HG03045 (cell line): ENCODE results near the gene PPP6C.
A peak's percentile ranks its signal among the peaks of the same experiment; 100 is the strongest.
"Not testable (repeated sequence)": the region's sequence is repeated elsewhere in the genome, so short reads cannot be mapped to it uniquely, and the experiment has no call there.

Experiments
- ATAC-seq: cut with Tn5 transposase; IDR thresholded peaks from one replicate; pipeline ENCODE4 v1.9.1; 2021; ENCODE audit warnings: mild to moderate bottlenecking, moderate library complexity; ENCODE audit not compliant: unreplicated experiment

Gene PPP6C

DNA sequence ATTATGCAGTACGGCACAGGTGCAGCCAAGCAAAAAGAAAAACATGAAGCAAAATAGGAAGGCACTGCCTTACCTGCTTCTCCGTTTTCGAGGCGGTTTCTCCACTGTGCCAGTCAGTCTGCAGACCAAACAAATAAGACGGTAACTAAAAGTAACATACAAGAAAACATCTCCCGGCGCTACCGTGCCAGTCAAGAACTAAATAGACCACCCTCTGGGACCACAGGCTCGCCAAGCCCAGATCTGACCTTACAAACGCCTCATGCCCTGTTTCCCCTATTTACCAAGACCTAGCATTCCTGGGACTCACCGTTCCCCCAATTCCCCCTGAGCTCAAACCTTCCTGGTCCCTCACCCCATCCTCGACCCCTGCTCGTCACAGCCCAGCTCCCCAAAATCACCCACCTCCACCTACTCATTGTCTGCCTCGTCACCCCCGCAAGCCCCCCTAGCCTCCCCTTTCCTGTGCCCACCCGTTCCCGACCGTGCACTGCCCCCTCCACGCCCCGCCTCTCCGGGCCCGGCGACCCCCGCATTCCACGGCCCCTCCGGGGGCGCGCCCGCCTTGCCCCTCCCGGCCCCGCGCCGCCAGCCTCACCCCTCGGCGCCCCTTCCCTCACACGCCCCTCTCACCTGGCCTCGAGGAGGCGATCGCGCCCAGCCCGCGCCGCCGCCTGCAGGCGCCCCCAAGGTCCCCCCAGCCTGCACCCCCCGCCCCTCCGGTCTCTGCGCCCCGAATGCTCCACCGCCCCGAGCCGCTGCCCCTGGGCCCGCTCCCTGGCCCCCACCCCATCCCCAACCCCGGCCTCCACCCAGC, 46.8 kb downstream of the PPP6C start:
- ATAC-seq: no peak

DNA sequence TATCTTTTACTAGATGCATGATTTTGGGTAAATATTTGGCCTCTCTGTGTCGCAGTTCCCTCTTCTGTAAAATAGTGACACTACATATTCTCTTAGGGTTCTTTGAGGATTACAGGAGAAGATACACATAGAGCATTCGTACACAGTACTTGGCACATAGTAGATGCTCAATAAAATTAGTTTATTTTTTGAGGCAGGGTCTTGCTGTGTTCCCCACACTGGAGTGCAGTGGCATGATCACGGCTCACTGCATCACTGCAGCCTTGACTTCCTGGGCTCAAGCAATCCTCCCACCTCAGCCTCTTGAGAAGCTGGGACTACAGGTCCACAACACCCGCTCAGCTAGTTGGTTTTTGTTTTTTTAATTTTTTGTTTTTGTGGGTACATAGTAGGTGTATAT, 47.9 kb downstream of the PPP6C start:
- no peak for ATAC-seq

- ATAC-seq: no peak
These were observed 48.4 kb downstream of the PPP6C start for GRCh38 chr9:125141251-125141650.

DNA sequence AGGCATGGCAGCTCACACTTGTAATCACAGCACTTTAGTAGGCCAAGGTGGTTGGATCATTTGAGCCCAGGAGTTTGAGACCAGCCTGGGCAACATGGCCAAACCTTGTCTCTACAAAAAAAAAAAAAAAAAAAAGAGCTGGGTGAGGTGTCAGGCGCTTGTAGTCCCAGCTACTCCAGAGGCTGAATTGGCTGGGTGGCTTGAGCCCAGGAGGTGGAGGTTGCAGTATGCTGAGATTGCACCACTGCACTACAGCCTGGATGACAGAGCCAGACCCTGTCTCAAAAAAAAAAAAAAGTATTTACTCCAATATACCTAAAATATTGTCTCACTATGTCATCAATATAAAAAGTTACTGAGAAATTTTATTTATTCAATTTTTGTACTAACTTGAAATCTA, 49.0 kb downstream of the PPP6C start:
- no peak for ATAC-seq

DNA sequence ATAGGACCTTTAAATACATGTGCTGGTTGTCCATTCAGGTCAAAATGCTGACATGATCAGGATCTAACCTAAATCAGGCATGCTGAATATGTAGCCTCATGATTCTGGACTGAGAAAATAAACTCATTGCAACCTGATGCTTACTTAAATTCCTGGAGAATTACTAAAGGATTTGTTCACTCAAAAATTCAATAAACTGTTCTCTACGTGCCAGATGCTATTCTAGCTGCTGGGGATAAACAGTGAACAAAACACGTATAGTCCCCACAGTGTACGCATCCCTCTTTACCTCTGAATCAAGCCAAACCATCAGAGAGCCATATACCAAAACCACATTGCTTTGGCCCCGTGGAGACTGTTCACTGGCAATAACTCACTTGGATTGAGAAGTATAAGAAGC, 52.4 kb downstream of the PPP6C start:
- ATAC-seq: no peak

DNA sequence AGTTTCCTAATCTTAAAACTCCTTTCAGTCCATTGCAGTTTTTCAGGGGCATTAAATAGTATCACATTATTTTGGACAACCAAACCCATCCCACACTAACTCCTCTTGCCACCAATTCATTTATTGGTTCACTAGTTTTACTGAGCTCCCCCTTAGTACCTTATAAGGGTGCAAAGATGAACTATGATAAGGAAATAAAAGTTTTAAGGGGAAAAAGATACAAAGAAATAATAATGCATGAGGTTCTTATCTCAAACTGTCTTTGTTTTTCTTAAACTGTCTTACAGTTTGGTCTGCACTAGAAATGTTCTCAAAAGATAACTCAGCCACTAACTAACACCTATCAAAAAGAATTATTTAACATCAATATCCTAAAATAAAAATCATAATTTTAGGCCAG, 54.6 kb downstream of the PPP6C start:
- no peak for ATAC-seq

GRCh38 chr9:125133403-125134329, 55.9 kb downstream of the PPP6C start:
- no peak for ATAC-seq

DNA sequence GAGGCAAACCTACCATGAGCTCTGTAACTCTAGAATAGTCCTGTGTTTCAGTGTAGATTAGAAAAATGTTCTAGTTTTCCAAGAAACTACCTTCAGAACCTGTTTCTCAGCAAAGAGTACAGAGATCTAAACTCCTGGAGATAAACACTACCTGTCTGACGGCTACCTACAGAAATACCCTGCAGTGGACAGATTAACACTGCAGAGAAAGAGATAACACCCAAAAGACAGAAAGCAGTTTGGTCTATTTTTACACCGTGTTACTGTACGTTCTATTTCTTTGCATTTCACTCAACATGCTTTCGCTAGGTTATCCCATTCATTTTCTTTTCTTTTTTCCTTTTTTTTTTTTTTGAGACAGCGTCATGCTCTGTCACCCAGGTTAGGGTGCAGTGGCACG, 57.8 kb downstream of the PPP6C start:
- no peak for ATAC-seq

GRCh38 chr9:125126019-125126746, 63.4 kb downstream of the PPP6C start:
- ATAC-seq: peak; percentile 82

DNA sequence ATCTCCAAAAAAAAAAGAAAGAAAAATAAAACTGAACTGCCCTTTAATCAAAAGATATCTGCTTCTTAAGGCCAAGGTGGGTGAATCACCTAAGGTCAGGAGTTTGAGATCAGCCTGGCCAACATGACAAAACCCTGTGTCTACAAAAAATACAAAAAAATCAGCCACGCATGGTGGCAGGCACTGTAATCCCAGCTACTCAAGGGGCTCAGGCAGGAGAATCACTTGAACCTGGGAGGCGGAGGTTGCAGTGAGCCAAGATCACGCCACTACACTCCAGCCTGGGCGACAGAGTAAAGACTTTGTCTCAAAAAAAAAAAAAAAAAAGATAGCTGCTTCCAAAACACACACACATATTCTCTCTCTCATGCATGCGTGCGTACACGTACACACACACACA, 64.1 kb downstream of the PPP6C start:
- no peak for ATAC-seq

DNA sequence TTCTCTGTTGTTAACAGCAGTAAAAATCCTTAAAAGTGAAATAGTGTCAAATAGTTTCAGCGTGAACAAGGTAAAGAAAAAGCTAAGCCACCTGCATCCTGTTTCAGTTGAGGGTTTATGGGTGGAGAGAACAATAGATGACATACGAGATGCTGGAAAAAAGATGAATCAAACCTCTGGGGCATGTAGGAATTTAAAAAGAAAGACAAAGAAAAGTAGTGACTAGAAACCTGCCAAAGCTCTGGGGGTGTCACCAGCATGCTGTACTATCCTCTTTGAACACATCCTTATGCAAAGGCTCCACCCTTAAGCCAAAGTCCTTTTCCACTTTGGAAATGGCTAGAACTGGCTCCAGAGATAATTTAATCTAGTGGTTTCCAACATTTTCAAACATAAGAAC, 68.5 kb downstream of the PPP6C start:
- ATAC-seq: no peak

- ATAC-seq: no peak
These were observed 69.8 kb downstream of the PPP6C start for GRCh38 chr9:125119643-125120286.

GRCh38 chr9:125118696-125119095, 70.9 kb downstream of the PPP6C start:
- ATAC-seq: not testable (repeated sequence)

DNA sequence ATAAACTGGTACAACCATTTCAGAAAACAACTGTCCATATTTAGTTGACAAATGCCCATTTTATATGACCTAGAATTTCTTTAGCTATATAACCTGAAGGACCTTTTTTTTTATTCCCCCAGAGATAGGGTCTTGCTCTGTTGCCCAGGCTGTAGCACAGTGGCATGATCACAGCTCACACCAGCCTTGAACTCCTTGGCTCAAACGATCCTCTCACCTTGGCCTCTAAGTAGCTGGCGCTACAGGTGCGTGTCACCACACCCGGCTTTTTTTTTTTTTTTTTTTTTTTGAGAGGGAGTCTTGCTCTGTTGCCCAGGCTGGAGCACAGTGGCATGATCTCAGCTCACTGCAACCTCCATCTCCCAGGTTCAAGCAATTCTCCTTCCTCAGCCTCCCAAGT, 75.1 kb downstream of the PPP6C start:
- not testable (repeated sequence) for ATAC-seq

- ATAC-seq: no peak
These were observed 79.1 kb downstream of the PPP6C start for GRCh38 chr9:125110464-125110863.

- ATAC-seq: not testable (repeated sequence)
These were observed 81.1 kb downstream of the PPP6C start for GRCh38 chr9:125108541-125108940.

GRCh38 chr9:125106285-125106893, 83.2 kb downstream of the PPP6C start:
- no peak for ATAC-seq

DNA sequence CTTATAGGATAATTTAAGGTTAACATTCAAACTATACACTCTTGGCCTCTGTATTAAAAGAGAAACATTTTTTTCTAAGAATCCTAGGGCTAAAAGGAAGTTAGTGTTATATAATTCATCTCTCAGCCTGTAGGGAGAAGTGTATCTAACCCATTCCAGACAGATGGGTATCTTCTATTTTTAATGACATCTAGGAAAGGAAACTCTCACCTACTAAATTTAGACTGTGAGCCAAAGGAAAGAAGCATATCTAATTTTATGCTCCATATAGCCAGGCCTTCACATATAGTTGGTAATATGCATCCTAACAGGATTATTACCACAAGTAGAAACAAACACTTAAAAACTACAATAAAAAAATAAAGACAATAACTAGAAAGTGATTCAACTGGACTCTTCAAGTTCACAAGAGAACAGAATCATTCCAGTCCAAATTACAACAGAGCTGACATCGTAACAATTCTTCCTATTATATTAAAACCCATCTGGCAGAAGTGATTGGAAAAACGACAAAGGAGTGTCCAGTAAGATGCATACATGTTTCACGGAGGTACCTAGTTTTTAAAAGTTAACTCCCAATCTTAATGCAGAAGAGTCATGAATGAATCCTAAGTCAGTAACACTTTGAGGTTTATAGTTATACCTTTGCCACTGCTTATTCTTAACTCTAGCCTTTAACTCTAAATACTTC, 85.7 kb downstream of the PPP6C start:
- no peak for ATAC-seq

DNA sequence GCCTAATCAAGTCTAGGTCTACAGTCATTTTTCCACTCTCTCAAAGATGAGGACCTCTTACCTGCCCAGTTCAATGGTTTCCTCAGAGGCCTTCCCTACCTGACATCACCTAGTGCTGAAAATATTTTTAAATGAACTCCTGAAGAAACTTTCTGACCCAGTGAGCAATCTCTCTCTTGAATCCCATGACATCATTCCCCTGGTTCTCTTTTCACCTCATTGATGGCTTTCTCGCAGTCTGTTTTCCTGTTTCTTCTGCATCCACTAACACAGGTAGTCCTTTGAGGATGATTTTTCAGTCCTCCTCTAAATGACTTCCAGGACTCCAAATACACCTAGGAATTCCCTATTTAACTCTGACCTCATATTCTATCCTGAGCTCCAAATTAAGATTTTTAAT, 86.6 kb downstream of the PPP6C start:
- ATAC-seq: no peak

DNA sequence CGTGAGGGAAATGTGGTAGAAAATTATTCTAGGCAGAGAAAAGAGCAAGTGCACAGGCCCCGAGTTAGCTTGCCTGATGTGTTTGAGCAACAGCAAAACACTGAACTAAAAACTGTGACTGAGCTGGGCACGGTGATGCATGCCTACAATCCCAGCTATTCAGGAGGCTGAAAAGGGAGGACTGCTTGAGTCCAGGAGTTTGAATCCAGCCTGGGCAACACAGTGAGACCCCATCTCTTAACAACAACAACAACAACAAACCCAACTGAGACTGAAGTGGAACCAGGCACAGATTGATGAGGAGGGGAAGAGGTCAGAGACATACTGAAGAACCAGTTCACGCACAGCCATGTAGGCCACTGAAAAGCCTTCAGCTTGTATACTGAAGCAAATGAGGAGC, 88.8 kb downstream of the PPP6C start:
- ATAC-seq: no peak
